A549 (cell line): ENCODE data around the gene QSOX1. TPM values are rescaled to one million over a fixed set of nuclear protein-coding genes. Genes with fewer than 3 reads are reported as not detected.

Source experiments
- ATAC-seq, 2 experiments: fragments of 200-7000 bp in 1 of 2; fragments of >200 bp in 1 of 2; cut with Nextera tagmentation in 1 of 2; cut with Tn5 transposase in 1 of 2; 3 replicates each; pipeline versions ENCODE4 v1.8.0 to v1.9.1; 2018 to 2020; ENCODE audit warnings: mild to moderate bottlenecking in 1 of 2, moderate library complexity in 1 of 2
- CTCF ChIA-PET: fragments of 300-600 bp; sonication (Branson Sonifier 250); formaldehyde crosslinking; extraction: SDS; loops from one replicate; lab custom pipeline; 2021; ENCODE audit warnings: antibody characterized with exemption, inconsistent platforms; lab: Yijun Ruan, JAX
- POLR2A ChIA-PET: fragments of 350-600 bp; formaldehyde crosslinking; extraction: SDS; loops from one replicate; lab custom pipeline; 2021; ENCODE audit warnings: antibody characterized with exemption, inconsistent platforms; lab: Yijun Ruan, JAX
- DNase-seq, 2 experiments: peaks; one replicate each; pipeline versions ENCODE4 v3.0.0 to v3.0.0-alpha.2; 2011 to 2016; ENCODE audit warnings: low read depth in 1 of 2, low spot score in 1 of 2
- FAIRE-seq: peaks from 2 replicates; lab custom pipeline; 2011; peaks lifted over from hg19 to GRCh38; lab: Jason Lieb, UNC
- H3K27ac ChIP-seq, 2 experiments: fragments of >200 bp; sonication (Bioruptor Twin); formaldehyde crosslinking; 3 replicates each; pipeline ENCODE4 v1.5.1; 2016 to 2017
- H3K4me1 ChIP-seq: fragments of >200 bp; sonication (Bioruptor Twin); formaldehyde crosslinking; 3 replicates; pipeline ENCODE4 v1.6.1; 2016
- H3K4me2 ChIP-seq: fragments of >200 bp; sonication (Bioruptor Twin); formaldehyde crosslinking; 3 replicates; pipeline ENCODE4 v1.6.1; 2016
- H3K4me3 ChIP-seq: fragments of >200 bp; sonication (Bioruptor Twin); formaldehyde crosslinking; 3 replicates; pipeline ENCODE4 v1.5.1; 2016
- H3K9me3 ChIP-seq: fragments of >200 bp; sonication (Bioruptor Twin); formaldehyde crosslinking; 3 replicates; pipeline ENCODE4 v1.6.1; 2016
- BHLHE40 ChIP-seq: IDR thresholded peaks from 2 replicates; pipeline ENCODE4 v1.6.1; 2012; ENCODE audit warnings: low read depth, low read length, inconsistent platforms
- CBX2 ChIP-seq: fragments of 200-600 bp; sonication (generic); IDR thresholded peaks from 2 replicates; pipeline ENCODE4 v1.6.1; 2016; ENCODE audit warnings: low read depth, mild to moderate bottlenecking, borderline replicate concordance
- CEBPB ChIP-seq, 2 experiments: fragments of >200 bp in 1 of 2; sonication (Bioruptor Twin) in 1 of 2; formaldehyde crosslinking in 1 of 2; IDR thresholded peaks; 2 replicates each; pipeline ENCODE4 v1.6.1; 2012 to 2016
- CHD2 ChIP-seq: fragments of 150-350 bp; IDR thresholded peaks from 2 replicates; pipeline ENCODE4 v1.6.1; 2014; ENCODE audit warnings: low read length; ENCODE audit not compliant: partially characterized antibody
- EHF ChIP-seq: fragments of 250-450 bp; sonication (Bioruptor Pico); IDR thresholded peaks from 2 replicates; pipeline ENCODE4 v1.5.0; 2020; ENCODE audit warnings: mild to moderate bottlenecking
- EHMT2 ChIP-seq: fragments of 200-600 bp; sonication (generic); IDR thresholded peaks from 2 replicates; pipeline ENCODE4 v1.6.1; 2016; ENCODE audit warnings: antibody characterized with exemption, low read depth, mild to moderate bottlenecking, moderate library complexity
- ESRRA ChIP-seq: fragments of 150-350 bp; IDR thresholded peaks from 2 replicates; pipeline ENCODE4 v1.6.1; 2014; ENCODE audit warnings: mild to moderate bottlenecking, low read length, borderline replicate concordance
- FOSL2 ChIP-seq, 2 experiments: fragments of 450-650 bp in 1 of 2; fragments of >200 bp in 1 of 2; sonication (Bioruptor Twin) in 1 of 2; formaldehyde crosslinking; IDR thresholded peaks; 2 replicates each; pipeline versions ENCODE4 v1.5.0 to v1.6.1; 2016 to 2020; ENCODE audit warnings: mild to moderate bottlenecking in 1 of 2, moderate library complexity in 1 of 2
- FOXS1 ChIP-seq: fragments of 250-450 bp; sonication (Bioruptor Pico); IDR thresholded peaks from 2 replicates; pipeline ENCODE4 v1.5.0; 2020; ENCODE audit warnings: mild to moderate bottlenecking, moderate library complexity
- GATA3 ChIP-seq: IDR thresholded peaks from 2 replicates; pipeline ENCODE4 v1.6.1; 2012; ENCODE audit warnings: borderline replicate concordance
- HDAC2 ChIP-seq: fragments of 200-600 bp; sonication (generic); IDR thresholded peaks from 2 replicates; pipeline ENCODE4 v1.6.1; 2016
- HOXB13 ChIP-seq: fragments of 250-450 bp; sonication (Bioruptor Pico); IDR thresholded peaks from 2 replicates; pipeline ENCODE4 v1.5.0; 2020; ENCODE audit warnings: low read depth, mild to moderate bottlenecking, moderate library complexity
- HOXB5 ChIP-seq: fragments of 250-450 bp; sonication (Bioruptor Pico); IDR thresholded peaks from 2 replicates; pipeline ENCODE4 v1.5.0; 2020; ENCODE audit warnings: mild to moderate bottlenecking, moderate library complexity
- MAZ ChIP-seq: fragments of 150-350 bp; IDR thresholded peaks from 2 replicates; pipeline ENCODE4 v1.6.1; 2014; ENCODE audit warnings: antibody characterized with exemption, low read depth, low read length, borderline replicate concordance
- NPAS2 ChIP-seq: fragments of 250-450 bp; sonication (Bioruptor Pico); IDR thresholded peaks from 2 replicates; pipeline ENCODE4 v1.8.0; 2022; ENCODE audit warnings: mild to moderate bottlenecking, moderate library complexity, borderline replicate concordance
- PBX3 ChIP-seq: IDR thresholded peaks from 2 replicates; pipeline ENCODE4 v1.6.1; 2012
- PHF8 ChIP-seq: fragments of 200-600 bp; sonication (generic); IDR thresholded peaks from 2 replicates; pipeline ENCODE4 v1.6.1; 2016; ENCODE audit warnings: low read depth, mild to moderate bottlenecking, antibody characterized with exemption, moderate library complexity, borderline replicate concordance
- POLR2A ChIP-seq: IDR thresholded peaks from 2 replicates; pipeline ENCODE4 v1.6.1; 2012; ENCODE audit warnings: mild to moderate bottlenecking, low read length
- POLR2AphosphoS2 ChIP-seq: conservative IDR thresholded peaks from 2 replicates; pipeline ENCODE4 v1.6.1; 2012; ENCODE audit warnings: low read length, improper control_type of control experiment, inconsistent platforms
- RARB ChIP-seq: fragments of 250-450 bp; sonication (Bioruptor Pico); IDR thresholded peaks from 2 replicates; pipeline ENCODE4 v1.8.0; 2021; ENCODE audit warnings: mild to moderate bottlenecking, moderate library complexity
- WGBS: methylation state at CpG from one replicate; pipeline ENCODE4 v1.1.6; 2017; ENCODE audit errors: missing lambda C conversion rate; 5-methylcytosine and 5-hydroxymethylcytosine counted together
- polyA plus RNA-seq, 4 experiments: library from polyadenylated mRNA; depleted of rRNA in 3 of 4; stranded (reverse); fragments of >200 nt; fragmentation: RNase III in 1 of 4; extraction: RNeasy Plus Mini Kit Qiagen cat#74134 plus additional on column Dnase treatment in 1 of 4; gene quantifications; 2 replicates in 3 of 4; 3 replicates in 1 of 4; pipeline ENCODE4 v1.2.3, GENCODE V29; 2011 to 2017
- TF ChIP-seq, protein P1 (sequence below): fragments of >200 bp; sonication (Bioruptor Twin); formaldehyde crosslinking; IDR thresholded peaks from 3 replicates; pipeline ENCODE4 v1.5.1; 2016
- TF ChIP-seq, protein P2 (sequence below): IDR thresholded peaks from 2 replicates; pipeline ENCODE4 v1.6.1; 2012; ENCODE audit warnings: low read depth, borderline replicate concordance
- TF ChIP-seq, protein P3 (sequence below): fragments of 200-600 bp; sonication (generic); IDR thresholded peaks from 2 replicates; pipeline ENCODE4 v1.6.1; 2016; ENCODE audit warnings: antibody characterized with exemption, mild to moderate bottlenecking, moderate library complexity

Gene QSOX1
- polyA plus RNA-seq, 2 of the 4 experiments (the other 2 are of a cell fraction) = 43.8 to 60.2 TPM

GRCh38 chr1:180137776-180138175 is 16.9 kb upstream of the QSOX1 start:
- CTCF ChIA-PET = interaction anchor here (0.9 kb wide), 1 partner anchor 14 kb away, joined by 3 read pairs; no protein-coding TSS in a partner anchor
- WGBS = 18% methylated on average over 2 of the region's 2 CpGs

GRCh38 chr1:180141381-180141934 is 13.2 kb upstream of the QSOX1 start:
- no peak overlapping the region for H3K27ac ChIP-seq
- FAIRE-seq = no peak

More at GRCh38 chr1:180137776-180138175, 16.9 kb upstream of the QSOX1 start:
- ATAC-seq (no peak), FAIRE-seq (no peak), DNase-seq (no peak)
- Histone ChIP-seq H3K27ac (no peak overlapping the region), H3K4me3 (no peak overlapping the region), H3K4me1 (0 out of 3 replicates have a peak, but pooled peaks cover 3% of the 10 kb centered on the region), H3K9me3 (no peaks in the 10 kb centered on the region), H3K4me2 (no peak overlapping the region)
- TF ChIP-seq HOXB13 (CRISPR knock-in tag) (no peak), BHLHE40 (no peak), RARB (CRISPR knock-in tag) (no peak), HDAC2 (no peak), FOSL2 (IDR thresholded peaks at IDR 0.05) (no peak), FOSL2 (CRISPR knock-in tag; IDR thresholded peaks at IDR 0.05) (no peak), HOXB5 (CRISPR knock-in tag) (no peak)
- POLR2A ChIA-PET = no interaction called here

DNA sequence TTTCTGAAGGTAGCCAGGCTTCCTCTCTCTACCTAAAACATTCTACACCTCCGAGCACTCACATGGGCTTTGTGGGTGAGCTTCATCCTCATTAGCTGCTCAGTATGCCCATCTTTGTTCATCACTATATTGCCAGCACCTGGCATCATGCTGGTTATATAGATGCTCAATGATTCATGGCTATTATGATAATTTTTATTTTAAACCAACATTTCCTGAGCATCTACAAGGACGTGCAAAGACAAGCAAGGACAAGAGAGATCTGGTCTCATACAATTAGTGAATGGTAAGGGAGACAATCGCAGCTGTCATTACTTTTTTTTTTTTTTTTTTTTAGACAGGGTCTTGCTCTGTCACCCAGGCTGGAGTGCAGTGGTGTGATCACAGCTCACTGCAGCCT is 11.3 kb upstream of the QSOX1 start:
- H3K27ac ChIP-seq = no peak overlapping the region
- no peak overlapping the region for H3K4me3 ChIP-seq
- H3K4me2 ChIP-seq = no peak overlapping the region
- no peaks in the 10 kb centered on the region for H3K9me3 ChIP-seq
- POLR2A ChIA-PET = interaction anchor here (1.9 kb wide), 1 partner anchor 11 kb away, joined by 4 read pairs; the partner anchor contains the start of gene QSOX1
- no peak for TF ChIP-seq EHMT2
- TF ChIP-seq, protein P1, sequence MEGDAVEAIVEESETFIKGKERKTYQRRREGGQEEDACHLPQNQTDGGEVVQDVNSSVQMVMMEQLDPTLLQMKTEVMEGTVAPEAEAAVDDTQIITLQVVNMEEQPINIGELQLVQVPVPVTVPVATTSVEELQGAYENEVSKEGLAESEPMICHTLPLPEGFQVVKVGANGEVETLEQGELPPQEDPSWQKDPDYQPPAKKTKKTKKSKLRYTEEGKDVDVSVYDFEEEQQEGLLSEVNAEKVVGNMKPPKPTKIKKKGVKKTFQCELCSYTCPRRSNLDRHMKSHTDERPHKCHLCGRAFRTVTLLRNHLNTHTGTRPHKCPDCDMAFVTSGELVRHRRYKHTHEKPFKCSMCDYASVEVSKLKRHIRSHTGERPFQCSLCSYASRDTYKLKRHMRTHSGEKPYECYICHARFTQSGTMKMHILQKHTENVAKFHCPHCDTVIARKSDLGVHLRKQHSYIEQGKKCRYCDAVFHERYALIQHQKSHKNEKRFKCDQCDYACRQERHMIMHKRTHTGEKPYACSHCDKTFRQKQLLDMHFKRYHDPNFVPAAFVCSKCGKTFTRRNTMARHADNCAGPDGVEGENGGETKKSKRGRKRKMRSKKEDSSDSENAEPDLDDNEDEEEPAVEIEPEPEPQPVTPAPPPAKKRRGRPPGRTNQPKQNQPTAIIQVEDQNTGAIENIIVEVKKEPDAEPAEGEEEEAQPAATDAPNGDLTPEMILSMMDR = no peak
- TF ChIP-seq, protein P2, sequence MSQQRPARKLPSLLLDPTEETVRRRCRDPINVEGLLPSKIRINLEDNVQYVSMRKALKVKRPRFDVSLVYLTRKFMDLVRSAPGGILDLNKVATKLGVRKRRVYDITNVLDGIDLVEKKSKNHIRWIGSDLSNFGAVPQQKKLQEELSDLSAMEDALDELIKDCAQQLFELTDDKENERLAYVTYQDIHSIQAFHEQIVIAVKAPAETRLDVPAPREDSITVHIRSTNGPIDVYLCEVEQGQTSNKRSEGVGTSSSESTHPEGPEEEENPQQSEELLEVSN = no peak
- TF ChIP-seq, protein P3, sequence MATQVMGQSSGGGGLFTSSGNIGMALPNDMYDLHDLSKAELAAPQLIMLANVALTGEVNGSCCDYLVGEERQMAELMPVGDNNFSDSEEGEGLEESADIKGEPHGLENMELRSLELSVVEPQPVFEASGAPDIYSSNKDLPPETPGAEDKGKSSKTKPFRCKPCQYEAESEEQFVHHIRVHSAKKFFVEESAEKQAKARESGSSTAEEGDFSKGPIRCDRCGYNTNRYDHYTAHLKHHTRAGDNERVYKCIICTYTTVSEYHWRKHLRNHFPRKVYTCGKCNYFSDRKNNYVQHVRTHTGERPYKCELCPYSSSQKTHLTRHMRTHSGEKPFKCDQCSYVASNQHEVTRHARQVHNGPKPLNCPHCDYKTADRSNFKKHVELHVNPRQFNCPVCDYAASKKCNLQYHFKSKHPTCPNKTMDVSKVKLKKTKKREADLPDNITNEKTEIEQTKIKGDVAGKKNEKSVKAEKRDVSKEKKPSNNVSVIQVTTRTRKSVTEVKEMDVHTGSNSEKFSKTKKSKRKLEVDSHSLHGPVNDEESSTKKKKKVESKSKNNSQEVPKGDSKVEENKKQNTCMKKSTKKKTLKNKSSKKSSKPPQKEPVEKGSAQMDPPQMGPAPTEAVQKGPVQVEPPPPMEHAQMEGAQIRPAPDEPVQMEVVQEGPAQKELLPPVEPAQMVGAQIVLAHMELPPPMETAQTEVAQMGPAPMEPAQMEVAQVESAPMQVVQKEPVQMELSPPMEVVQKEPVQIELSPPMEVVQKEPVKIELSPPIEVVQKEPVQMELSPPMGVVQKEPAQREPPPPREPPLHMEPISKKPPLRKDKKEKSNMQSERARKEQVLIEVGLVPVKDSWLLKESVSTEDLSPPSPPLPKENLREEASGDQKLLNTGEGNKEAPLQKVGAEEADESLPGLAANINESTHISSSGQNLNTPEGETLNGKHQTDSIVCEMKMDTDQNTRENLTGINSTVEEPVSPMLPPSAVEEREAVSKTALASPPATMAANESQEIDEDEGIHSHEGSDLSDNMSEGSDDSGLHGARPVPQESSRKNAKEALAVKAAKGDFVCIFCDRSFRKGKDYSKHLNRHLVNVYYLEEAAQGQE = no peak
- TF ChIP-seq BHLHE40 = no peak
- TF ChIP-seq RARB (CRISPR knock-in tag) = no peak
- no peak for TF ChIP-seq POLR2AphosphoS2
- TF ChIP-seq CEBPB (IDR thresholded peaks at IDR 0.05) = no peak
- TF ChIP-seq GATA3 = no peak
- TF ChIP-seq POLR2A = no peak
- TF ChIP-seq HOXB13 (CRISPR knock-in tag) = no peak
- TF ChIP-seq NPAS2 (CRISPR knock-in tag) = no peak
- no peak for TF ChIP-seq CBX2
- CTCF ChIA-PET = interaction anchor here (0.9 to 1.0 kb wide), 3 partner anchors 29 to 335 kb away, joined by 3 read pairs; no protein-coding TSS in a partner anchor
- ATAC-seq (no peak), FAIRE-seq (no peak), DNase-seq (no peak)
- H3K4me1 ChIP-seq = no peaks in the 10 kb centered on the region; the same call in 2 of the 3 replicates
- 47% methylated on average over 3 of the region's 3 CpGs for WGBS

More at GRCh38 chr1:180141381-180141934, 13.2 kb upstream of the QSOX1 start:
- H3K4me1 ChIP-seq = no peaks in the 10 kb centered on the region; the same call in 2 of the 3 replicates
- no peaks in the 10 kb centered on the region for H3K9me3 ChIP-seq
- no peak for ATAC-seq
- ChIA-PET CTCF (interaction anchor here (0.7 kb wide), 1 partner anchor 14 kb away, joined by 3 read pairs; no protein-coding TSS in a partner anchor), POLR2A (no interaction called here)
- DNase-seq = no peak
- no peak overlapping the region for H3K4me3 ChIP-seq
- no peak for TF ChIP-seq PBX3
- no peak for TF ChIP-seq EHF (CRISPR knock-in tag)
- TF ChIP-seq ESRRA = no peak
- TF ChIP-seq FOSL2 (IDR thresholded peaks at IDR 0.05) = no peak
- no peak for TF ChIP-seq FOSL2 (CRISPR knock-in tag; IDR thresholded peaks at IDR 0.05)
- TF ChIP-seq BHLHE40 = no peak
- TF ChIP-seq, protein P2 = no peak
- TF ChIP-seq PHF8 = no peak
- no peak for TF ChIP-seq CHD2
- TF ChIP-seq FOXS1 (CRISPR knock-in tag) = no peak
- TF ChIP-seq MAZ = no peak
- H3K4me2 ChIP-seq = no peak overlapping the region
- 65% methylated on average over 6 of the region's 6 CpGs for WGBS
